ENCODE measurements around the gene TRAPPC2. TPM values are rescaled to one million over a fixed set of nuclear protein-coding genes. Genes with fewer than 3 reads are reported as not detected.

Gene TRAPPC2
- total RNA-seq, 4 donors from 2014 or later: 12.6 to 16.1 (median 14.9) TPM

- H3K4me3 ChIP-seq (ENCODE audit: low read depth, poor library complexity, severe bottlenecking): no peak overlapping the region
- TF ChIP-seq CTCF (IDR thresholded peaks at IDR 0.05): no peak
- TF ChIP-seq POLR2A (IDR thresholded peaks at IDR 0.05): no peak
- WGBS, 2 donors: 76 to 94% methylated on average over 1 of the region's 1 CpG
- DNase-seq (ENCODE audit: low spot score in 2 of 2): no peak
- intact Hi-C loops (cut with DNase I; ENCODE audit: low total_unique reads): no loop called here
These were observed 20.3 kb upstream of the TRAPPC2 start for GRCh38 chrX:13754765-13755164.

GRCh38 chrX:13752646-13753045 lies 18.2 kb upstream of the TRAPPC2 start:
- WGBS, 2 donors: 62 to 73% methylated on average over 3 of the region's 3 CpGs
- TF ChIP-seq POLR2A (IDR thresholded peaks at IDR 0.05) (no peak), CTCF (IDR thresholded peaks at IDR 0.05) (no peak)
- no peak for DNase-seq (ENCODE audit: low spot score in 2 of 2)
- H3K4me3 ChIP-seq (ENCODE audit: low read depth, poor library complexity, severe bottlenecking): no peak overlapping the region
- intact Hi-C loops (cut with DNase I; ENCODE audit: low total_unique reads): no loop called here

GRCh38 chrX:13752141-13752540 lies 17.7 kb upstream of the TRAPPC2 start:
- H3K4me3 ChIP-seq (ENCODE audit: low read depth, poor library complexity, severe bottlenecking): no peak overlapping the region
- 42 to 78% methylated on average over 3 of the region's 3 CpGs for WGBS, 2 donors
- TF ChIP-seq CTCF (IDR thresholded peaks at IDR 0.05) (no peak), POLR2A (IDR thresholded peaks at IDR 0.05) (no peak)
- intact Hi-C loops (cut with DNase I; ENCODE audit: low total_unique reads): no loop called here
- no peak for DNase-seq (ENCODE audit: low spot score in 2 of 2)

- DNase-seq (ENCODE audit: low spot score in 2 of 2): no peak
- H3K4me3 ChIP-seq (ENCODE audit: low read depth, poor library complexity, severe bottlenecking): no peak overlapping the region
- TF ChIP-seq POLR2A (IDR thresholded peaks at IDR 0.05): no peak
- intact Hi-C loops (cut with DNase I; ENCODE audit: low total_unique reads): no loop called here
These were observed 16.4 kb upstream of the TRAPPC2 start for GRCh38 chrX:13750812-13751211.

GRCh38 chrX:13750204-13750603 lies 15.8 kb upstream of the TRAPPC2 start:
- intact Hi-C loops (cut with DNase I; ENCODE audit: low total_unique reads): no loop called here
- no peak for DNase-seq (ENCODE audit: low spot score in 2 of 2)
- H3K4me3 ChIP-seq (ENCODE audit: low read depth, poor library complexity, severe bottlenecking): no peak overlapping the region
- no peak for TF ChIP-seq POLR2A (IDR thresholded peaks at IDR 0.05)
- TF ChIP-seq CTCF (IDR thresholded peaks at IDR 0.05): no peak

GRCh38 chrX:13748486-13748885 lies 14.1 kb upstream of the TRAPPC2 start:
- no peak for DNase-seq (ENCODE audit: low spot score in 2 of 2)
- 85 to 95% methylated on average over 3 of the region's 3 CpGs for WGBS, 2 donors
- H3K4me3 ChIP-seq (ENCODE audit: low read depth, poor library complexity, severe bottlenecking): no peak overlapping the region
- intact Hi-C loops (cut with DNase I; ENCODE audit: low total_unique reads): loop anchor here (5.0 kb wide), 1 partner anchor 284 kb away; no protein-coding TSS in a partner anchor
- no peak for TF ChIP-seq CTCF (IDR thresholded peaks at IDR 0.05)
- TF ChIP-seq POLR2A (IDR thresholded peaks at IDR 0.05): no peak
